Right atrium auricular region (tissue), 2 donors: ENCODE measurements around the gene PPFIA4. TPM values are rescaled to one million over a fixed set of nuclear protein-coding genes. Genes with fewer than 3 reads are reported as not detected.

Experiments
- DNase-seq: peaks from one replicate; pipeline ENCODE4 v3.0.0-alpha.2; 2019; ENCODE audit warnings: low spot score
- H3K27ac ChIP-seq, 2 donors: fragments of 200-600 bp; sonication (generic); 1 replicate in 1 of 2; 2 replicates in 1 of 2; pipeline ENCODE4 v1.5.1; 2016 to 2019
- H3K27me3 ChIP-seq, 2 donors: fragments of 200-600 bp; sonication (generic); one replicate each; pipeline versions ENCODE4 v1.5.1 to v1.6.0; 2017 to 2019
- H3K36me3 ChIP-seq: fragments of 200-600 bp; sonication (generic); one replicate; pipeline ENCODE4 v1.5.1; 2016
- H3K4me1 ChIP-seq, 2 donors: fragments of 200-600 bp; sonication (generic); one replicate each; pipeline versions ENCODE4 v1.5.1 to v1.6.0; 2017 to 2019
- H3K4me3 ChIP-seq, 2 donors: fragments of 200-600 bp; sonication (generic); 1 replicate in 1 of 2; 2 replicates in 1 of 2; pipeline ENCODE4 v1.5.1; 2017 to 2019; ENCODE audit warnings: mild to moderate bottlenecking in 1 of 2, moderate library complexity in 1 of 2
- H3K9me3 ChIP-seq, 2 donors: fragments of 200-600 bp; sonication (generic); one replicate each; pipeline ENCODE4 v1.5.1; 2019
- total RNA-seq, 2 donors: library from RNA; depleted of rRNA; stranded (reverse); fragments of >200 nt; gene quantifications; one replicate each; pipeline ENCODE4 v1.1.0, GENCODE V29; 2016
- TF ChIP-seq, protein P1 (sequence below), 2 donors: fragments of 200-600 bp; sonication (generic); IDR thresholded peaks; one replicate each; pipeline ENCODE4 v1.5.1; 2019; ENCODE audit warnings: antibody characterized with exemption in 2 of 2

The PPFIA4 gene
- total RNA-seq, 2 donors from 2014 or later = 16.3 to 19.2 TPM

DNA sequence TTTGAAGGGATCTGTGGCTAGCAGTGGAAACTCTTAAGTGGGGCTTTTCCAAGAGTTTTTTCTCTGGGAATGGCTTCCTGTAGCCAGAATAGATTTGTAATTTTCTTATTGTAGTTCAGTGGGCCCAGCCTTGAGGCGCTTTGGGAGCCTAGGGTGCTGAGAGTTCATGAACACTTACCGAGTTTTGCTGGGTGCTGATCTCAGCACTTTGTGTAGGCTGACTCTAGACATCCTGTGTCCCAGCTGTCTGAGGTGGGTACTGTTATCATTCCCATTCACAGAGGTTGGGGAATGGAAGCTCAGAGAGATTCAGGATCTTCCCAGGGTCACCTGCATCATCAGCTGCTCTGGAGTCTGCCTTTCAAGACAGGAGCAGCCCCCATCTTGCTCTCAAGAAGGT is 7.0 kb downstream of the PPFIA4 start:
- Histone ChIP-seq H3K36me3 (no peaks in the 10 kb centered on the region), H3K4me1 (peaks cover 0 to 48% of the 10 kb centered on the region in 2 donors)

DNA sequence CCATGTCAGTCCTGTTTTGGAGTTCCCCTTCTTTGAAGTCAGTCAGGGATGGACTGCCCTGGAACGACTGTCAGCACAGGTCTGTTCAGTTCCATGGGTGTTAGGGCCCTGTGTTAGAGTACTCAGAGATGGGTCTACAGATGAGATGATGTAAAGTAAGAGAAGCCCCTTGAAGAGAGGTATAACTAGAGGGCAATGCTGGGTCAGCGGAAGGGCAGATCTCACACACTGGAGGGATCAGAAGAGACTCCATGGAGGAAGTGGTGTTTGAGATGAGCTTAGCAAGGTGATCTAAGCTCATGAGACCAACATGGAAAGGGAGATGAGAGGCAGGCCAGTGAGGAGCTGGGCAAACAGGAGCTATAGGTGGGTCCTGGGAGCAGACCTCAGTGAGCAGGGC is 7.6 kb downstream of the PPFIA4 start:
- peak; percentile 26 for DNase-seq
- Histone ChIP-seq H3K4me1 (peaks cover 0 to 48% of the 10 kb centered on the region in 2 donors), H3K27me3 (no peaks in the 10 kb centered on the region), H3K4me3 (no peak overlapping the region), H3K27ac (no peak overlapping the region), H3K9me3 (no peaks in the 10 kb centered on the region), H3K36me3 (no peaks in the 10 kb centered on the region)
- TF ChIP-seq, protein P1, sequence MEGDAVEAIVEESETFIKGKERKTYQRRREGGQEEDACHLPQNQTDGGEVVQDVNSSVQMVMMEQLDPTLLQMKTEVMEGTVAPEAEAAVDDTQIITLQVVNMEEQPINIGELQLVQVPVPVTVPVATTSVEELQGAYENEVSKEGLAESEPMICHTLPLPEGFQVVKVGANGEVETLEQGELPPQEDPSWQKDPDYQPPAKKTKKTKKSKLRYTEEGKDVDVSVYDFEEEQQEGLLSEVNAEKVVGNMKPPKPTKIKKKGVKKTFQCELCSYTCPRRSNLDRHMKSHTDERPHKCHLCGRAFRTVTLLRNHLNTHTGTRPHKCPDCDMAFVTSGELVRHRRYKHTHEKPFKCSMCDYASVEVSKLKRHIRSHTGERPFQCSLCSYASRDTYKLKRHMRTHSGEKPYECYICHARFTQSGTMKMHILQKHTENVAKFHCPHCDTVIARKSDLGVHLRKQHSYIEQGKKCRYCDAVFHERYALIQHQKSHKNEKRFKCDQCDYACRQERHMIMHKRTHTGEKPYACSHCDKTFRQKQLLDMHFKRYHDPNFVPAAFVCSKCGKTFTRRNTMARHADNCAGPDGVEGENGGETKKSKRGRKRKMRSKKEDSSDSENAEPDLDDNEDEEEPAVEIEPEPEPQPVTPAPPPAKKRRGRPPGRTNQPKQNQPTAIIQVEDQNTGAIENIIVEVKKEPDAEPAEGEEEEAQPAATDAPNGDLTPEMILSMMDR (IDR thresholded peaks at IDR 0.05) = no peak

More for the DNA sequence above, 7.0 kb downstream of the PPFIA4 start:
- H3K27me3 ChIP-seq = no peaks in the 10 kb centered on the region
- peak; percentile 28 for DNase-seq
- H3K4me3 ChIP-seq = no peak overlapping the region
- H3K27ac ChIP-seq = no peak overlapping the region
- H3K9me3 ChIP-seq = no peaks in the 10 kb centered on the region
- TF ChIP-seq, protein P1 (IDR thresholded peaks at IDR 0.05) = no peak

DNA sequence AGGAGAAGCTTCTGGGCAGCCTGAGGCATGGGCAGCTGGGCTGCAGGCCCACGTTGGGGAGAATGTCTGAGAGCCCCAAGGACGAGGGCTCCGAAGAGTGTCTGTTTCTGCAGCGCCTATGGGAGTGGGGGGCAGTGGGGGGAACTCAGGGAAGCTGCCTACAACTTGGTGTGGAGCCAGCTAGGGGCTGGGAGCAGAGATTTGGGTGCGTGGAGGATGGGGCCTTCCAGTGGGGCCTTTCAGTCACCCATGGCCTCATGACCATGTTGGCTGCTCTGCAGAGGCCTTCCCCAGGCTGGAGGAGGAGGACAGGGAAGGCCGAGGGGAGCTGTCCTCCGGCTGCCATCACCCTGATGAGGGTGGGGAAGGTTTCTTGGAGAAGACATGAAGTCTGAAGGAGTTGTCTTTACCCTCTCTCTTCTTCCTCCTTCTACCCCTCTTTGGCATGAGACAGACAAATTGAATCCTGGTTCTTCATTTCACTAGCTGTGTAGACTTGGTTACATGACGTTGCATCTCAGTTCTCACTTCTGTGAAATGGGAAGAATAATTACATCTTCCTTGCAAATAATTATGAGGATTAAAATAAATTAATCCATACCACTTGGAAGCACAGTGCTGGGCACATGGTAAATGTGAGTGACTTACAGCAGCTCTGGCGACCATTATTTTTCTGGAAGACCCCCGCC is 8.3 kb downstream of the PPFIA4 start:
- peaks cover 0 to 48% of the 10 kb centered on the region in 2 donors for H3K4me1 ChIP-seq
- H3K27me3 ChIP-seq = no peaks in the 10 kb centered on the region
- peak; percentile 30 for DNase-seq
- no peaks in the 10 kb centered on the region for H3K9me3 ChIP-seq
- no peak overlapping the region for H3K4me3 ChIP-seq
- no peak overlapping the region for H3K27ac ChIP-seq
- TF ChIP-seq, protein P1 (IDR thresholded peaks at IDR 0.05) = no peak
- H3K36me3 ChIP-seq = no peaks in the 10 kb centered on the region

DNA sequence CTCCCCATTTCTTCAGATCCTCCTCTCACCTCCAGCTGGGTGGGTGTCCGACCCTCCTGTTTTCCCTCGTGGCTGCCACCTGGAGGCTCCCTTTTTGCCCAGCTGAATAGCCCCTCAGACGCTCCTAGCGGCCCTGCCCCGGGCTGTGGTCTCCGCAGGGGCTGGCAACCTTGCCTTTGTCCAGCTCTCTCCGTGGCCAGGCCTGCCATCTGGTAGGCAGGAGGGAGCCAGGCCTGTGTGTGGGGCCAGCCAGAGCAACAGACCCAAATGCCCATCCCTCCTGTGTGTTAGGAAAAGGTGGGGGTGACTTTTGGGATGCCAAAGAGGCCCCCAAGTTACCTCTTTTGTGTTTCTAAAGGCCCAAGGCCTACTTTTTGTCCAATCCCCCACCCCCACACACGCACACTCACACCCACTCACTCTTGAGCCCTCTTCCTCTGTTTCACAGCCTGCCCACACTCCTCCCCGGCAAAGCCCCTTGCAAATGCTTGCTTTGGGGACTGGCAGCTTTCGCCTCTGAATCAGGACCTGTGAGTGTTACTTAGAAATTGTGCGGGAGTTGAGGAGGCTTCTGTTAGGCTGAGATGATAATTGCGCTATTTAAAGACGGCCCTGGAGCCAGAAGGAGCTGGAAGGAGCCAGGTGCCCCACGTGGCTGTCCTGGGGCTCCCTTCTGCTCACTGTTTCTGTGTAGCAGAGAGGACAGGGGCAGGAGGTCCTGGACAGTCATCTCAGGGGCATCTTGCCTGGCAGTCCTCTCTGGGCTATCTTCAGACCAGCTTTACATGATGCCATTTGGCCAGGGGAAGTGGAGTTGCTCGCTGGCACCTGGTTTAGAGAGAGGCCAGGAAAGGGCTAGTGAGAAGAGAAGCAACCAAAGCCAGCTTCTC is 9.1 kb downstream of the PPFIA4 start:
- H3K4me1 ChIP-seq = peaks cover 0 to 53% of the 10 kb centered on the region in 2 donors
- no peaks in the 10 kb centered on the region for H3K36me3 ChIP-seq
- peak overlapping the region; percentile 81 to 91 for H3K27ac ChIP-seq
- DNase-seq = peak; percentile 43
- H3K27me3 ChIP-seq = no peaks in the 10 kb centered on the region
- H3K4me3 ChIP-seq = no peak overlapping the region
- TF ChIP-seq, protein P1 (IDR thresholded peaks at IDR 0.05) = no peak
- H3K9me3 ChIP-seq = no peaks in the 10 kb centered on the region

DNA sequence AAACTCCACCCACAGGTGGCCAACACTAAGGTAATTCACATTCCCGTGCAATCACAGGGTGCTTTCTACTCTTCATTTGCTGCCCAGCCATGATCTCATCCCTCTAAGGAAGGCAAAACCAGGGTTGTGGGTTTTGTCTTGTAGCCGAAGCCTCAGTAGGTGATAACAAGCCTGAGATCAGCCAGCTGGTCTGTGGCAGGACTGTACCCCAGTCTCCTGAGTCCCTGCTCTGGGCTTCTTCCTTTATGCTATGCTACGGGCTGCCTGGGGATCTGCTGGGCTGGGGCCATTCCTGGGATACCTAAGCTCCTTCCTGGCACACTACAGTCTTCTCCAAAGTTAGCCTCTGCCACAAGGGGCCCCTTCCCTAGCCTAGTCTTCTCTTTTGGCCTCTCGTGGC is 9.8 kb downstream of the PPFIA4 start:
- H3K36me3 ChIP-seq = no peaks in the 10 kb centered on the region
- TF ChIP-seq, protein P1 (IDR thresholded peaks at IDR 0.05) = no peak
- H3K4me1 ChIP-seq = peaks cover 0 to 55% of the 10 kb centered on the region in 2 donors
- peak overlapping the region; percentile 81 to 91 for H3K27ac ChIP-seq
- H3K9me3 ChIP-seq = no peaks in the 10 kb centered on the region
- DNase-seq = peak; percentile 44
- no peaks in the 10 kb centered on the region for H3K27me3 ChIP-seq
- no peak overlapping the region for H3K4me3 ChIP-seq
